DMS114 treated with DMSO at 0.1 percent for 48 hours (cell line): ENCODE measurements around the gene TBX21.

Experiments used
- DNase-seq: peaks from one replicate; lab custom pipeline; 2025; ENCODE audit not compliant: unreplicated experiment; lab: John Stamatoyannopoulos, UW

Gene TBX21

GRCh38 chr17:47733047-47733673 is at the start of gene TBX21:
TBX21 (plus strand) TSS chr17:47733236; CDS start chr17:47733455, 219 bp downstream.
- DNase-seq = peak; percentile 55

- DNase-seq = no peak
These were observed 49.0 kb upstream of the TBX21 start for GRCh38 chr17:47684025-47684424.

GRCh38 chr17:47684535-47685193 is 48.4 kb upstream of the TBX21 start:
- no peak for DNase-seq

GRCh38 chr17:47685556-47686275 is 47.3 kb upstream of the TBX21 start:
- DNase-seq = no peak

GRCh38 chr17:47686276-47686635 is 46.8 kb upstream of the TBX21 start:
- no peak for DNase-seq

- DNase-seq = no peak
These were observed 46.2 kb upstream of the TBX21 start for GRCh38 chr17:47686664-47687327.

- DNase-seq = no peak
These were observed 45.7 kb upstream of the TBX21 start for GRCh38 chr17:47687328-47687690.

GRCh38 chr17:47687748-47688147 is 45.3 kb upstream of the TBX21 start:
- DNase-seq = no peak

- DNase-seq = no peak
These were observed 42.9 kb upstream of the TBX21 start for GRCh38 chr17:47690121-47690520.

GRCh38 chr17:47692137-47692894 is 40.7 kb upstream of the TBX21 start:
- no peak for DNase-seq

GRCh38 chr17:47692895-47693730 is 39.9 kb upstream of the TBX21 start:
- no peak for DNase-seq

GRCh38 chr17:47693731-47694580 is 39.1 kb upstream of the TBX21 start, which contains the start of gene TBKBP1:
TBKBP1 (plus strand) TSS chr17:47694161; CDS start chr17:47696113, 1,952 bp downstream.
- DNase-seq = peak; percentile 15

- no peak for DNase-seq
These were observed 38.2 kb upstream of the TBX21 start for GRCh38 chr17:47694581-47695428.

GRCh38 chr17:47695429-47696376 is 37.3 kb upstream of the TBX21 start:
- no peak for DNase-seq

GRCh38 chr17:47696717-47697642 is 36.1 kb upstream of the TBX21 start:
- DNase-seq = no peak
